ENCODE results near the gene MRPL49.
A peak's percentile ranks its signal among the peaks of the same experiment; 100 is the strongest.

- TF ChIP-seq, protein P1, sequence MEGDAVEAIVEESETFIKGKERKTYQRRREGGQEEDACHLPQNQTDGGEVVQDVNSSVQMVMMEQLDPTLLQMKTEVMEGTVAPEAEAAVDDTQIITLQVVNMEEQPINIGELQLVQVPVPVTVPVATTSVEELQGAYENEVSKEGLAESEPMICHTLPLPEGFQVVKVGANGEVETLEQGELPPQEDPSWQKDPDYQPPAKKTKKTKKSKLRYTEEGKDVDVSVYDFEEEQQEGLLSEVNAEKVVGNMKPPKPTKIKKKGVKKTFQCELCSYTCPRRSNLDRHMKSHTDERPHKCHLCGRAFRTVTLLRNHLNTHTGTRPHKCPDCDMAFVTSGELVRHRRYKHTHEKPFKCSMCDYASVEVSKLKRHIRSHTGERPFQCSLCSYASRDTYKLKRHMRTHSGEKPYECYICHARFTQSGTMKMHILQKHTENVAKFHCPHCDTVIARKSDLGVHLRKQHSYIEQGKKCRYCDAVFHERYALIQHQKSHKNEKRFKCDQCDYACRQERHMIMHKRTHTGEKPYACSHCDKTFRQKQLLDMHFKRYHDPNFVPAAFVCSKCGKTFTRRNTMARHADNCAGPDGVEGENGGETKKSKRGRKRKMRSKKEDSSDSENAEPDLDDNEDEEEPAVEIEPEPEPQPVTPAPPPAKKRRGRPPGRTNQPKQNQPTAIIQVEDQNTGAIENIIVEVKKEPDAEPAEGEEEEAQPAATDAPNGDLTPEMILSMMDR (IDR thresholded peaks at IDR 0.05; ENCODE audit: extremely low read depth in 1 of 2, insufficient read depth in 1 of 2, low read depth in 1 of 2, low read length in 2 of 2), result no peak
- TF ChIP-seq POLR2A (IDR thresholded peaks at IDR 0.05; ENCODE audit: low read depth, low read length), result peak; percentile 93
- no peak for TF ChIP-seq EZH2 (IDR thresholded peaks at IDR 0.05; ENCODE audit: borderline replicate concordance, low read depth, low read length, severe bottlenecking)
- no peak for TF ChIP-seq FOS (IDR thresholded peaks at IDR 0.05; ENCODE audit: borderline replicate concordance, insufficient read depth, low read length)
- TF ChIP-seq, protein P2, sequence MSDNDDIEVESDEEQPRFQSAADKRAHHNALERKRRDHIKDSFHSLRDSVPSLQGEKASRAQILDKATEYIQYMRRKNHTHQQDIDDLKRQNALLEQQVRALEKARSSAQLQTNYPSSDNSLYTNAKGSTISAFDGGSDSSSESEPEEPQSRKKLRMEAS (IDR thresholded peaks at IDR 0.05; ENCODE audit: insufficient read depth, insufficient read length), result peak; percentile 55
These were observed at the start of gene MRPL49, which contains the start of gene FAU for GRCh38 chr11:65121865-65122696.
